NCI-H82 treated with DMSO at 0.1 percent for 48 hours (cell line): ENCODE measurements around the gene CFAP74.

Experiments
- DNase-seq: peaks from one replicate; lab custom pipeline; 2025; ENCODE audit not compliant: unreplicated experiment; lab: John Stamatoyannopoulos, UW

The CFAP74 gene

DNA sequence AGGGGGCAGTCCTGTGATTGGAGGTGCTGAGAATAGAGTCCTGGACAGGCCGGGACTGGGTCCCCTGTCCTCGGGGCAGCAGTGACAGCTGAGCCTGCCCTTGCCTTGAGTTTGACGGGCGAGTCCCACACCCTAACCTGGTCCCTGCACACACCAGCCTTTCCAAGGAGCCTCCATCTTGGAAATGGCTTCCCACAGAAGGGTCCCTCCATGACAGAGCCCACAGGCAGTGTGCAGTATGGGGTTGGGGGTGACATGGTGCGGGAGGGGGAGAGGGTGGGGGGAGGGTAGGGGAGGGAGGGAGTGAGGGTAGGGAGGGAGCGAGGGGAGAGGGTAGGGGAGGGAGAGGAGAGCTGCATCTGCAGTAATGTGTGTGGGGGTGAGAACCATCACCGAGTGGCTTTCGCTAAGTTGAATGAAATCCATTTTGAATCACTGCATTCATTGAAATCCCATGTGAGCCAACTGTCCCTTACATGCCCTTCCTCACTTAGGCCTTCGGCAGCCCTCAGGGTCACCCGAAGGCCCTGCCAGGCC is 74.4 kb downstream of the CFAP74 start:
- DNase-seq: no peak

DNA sequence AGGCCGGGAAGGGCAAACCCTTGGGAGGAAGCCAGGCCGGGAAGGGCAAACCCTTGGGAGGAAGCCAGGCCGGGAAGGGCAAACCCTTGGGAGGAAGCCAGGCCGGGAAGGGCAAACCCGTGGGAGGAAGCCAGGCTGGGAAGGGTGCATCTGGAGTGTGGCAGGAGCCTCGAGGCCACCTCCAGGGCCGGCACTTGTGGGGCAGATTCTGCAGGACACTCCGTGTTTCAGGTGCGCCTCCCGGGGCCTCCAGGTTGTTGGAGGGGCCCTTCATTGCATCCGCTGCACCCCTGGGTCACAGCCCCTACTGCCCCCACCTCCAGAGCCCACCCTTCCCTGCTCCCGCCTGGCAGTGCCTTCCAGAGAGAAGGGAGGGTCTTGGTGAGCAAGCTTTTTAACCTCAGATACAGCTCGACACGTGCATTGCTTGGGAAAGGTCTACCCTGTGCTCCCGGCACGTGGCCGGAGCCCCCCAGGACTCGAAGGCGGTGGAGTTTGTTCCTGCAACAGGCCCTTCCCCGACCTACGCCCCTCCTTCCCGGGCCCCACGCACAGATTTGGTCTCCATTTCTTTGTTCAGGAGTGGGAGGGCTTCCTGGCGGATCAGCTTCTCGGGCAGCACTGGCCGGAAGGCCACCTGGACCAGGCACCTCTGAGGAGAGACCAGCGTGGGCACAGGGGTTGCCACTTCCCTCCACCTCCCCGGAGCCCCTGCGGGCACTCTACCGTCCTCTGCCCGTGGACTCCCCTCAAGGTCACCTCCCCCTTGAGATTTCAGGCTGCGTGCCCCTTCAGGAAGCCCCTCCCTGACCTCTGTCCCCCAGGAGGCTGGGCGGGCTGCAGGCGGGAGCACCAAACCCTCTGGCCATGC is 75.1 kb downstream of the CFAP74 start:
- no peak for DNase-seq

DNA sequence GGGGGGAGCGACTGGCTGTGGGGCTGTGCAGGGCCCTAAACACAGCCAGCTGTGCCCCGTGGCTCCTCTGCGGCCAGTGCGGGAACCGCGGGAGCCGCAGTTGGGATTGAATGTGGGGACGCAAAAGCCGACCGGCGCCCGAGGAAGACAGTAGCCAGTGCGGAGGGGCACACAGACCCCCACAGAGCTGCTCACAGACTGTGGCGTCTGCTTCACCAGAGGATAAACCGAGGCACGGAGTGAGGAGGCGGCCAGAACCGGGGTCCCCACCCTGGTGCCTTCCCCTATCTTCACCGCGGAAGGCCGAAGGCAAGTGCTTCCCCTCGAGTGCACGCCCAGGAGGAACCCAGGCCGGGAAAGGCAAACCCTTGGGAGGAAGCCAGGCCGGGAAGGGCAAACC is 75.8 kb downstream of the CFAP74 start:
- DNase-seq: no peak

DNA sequence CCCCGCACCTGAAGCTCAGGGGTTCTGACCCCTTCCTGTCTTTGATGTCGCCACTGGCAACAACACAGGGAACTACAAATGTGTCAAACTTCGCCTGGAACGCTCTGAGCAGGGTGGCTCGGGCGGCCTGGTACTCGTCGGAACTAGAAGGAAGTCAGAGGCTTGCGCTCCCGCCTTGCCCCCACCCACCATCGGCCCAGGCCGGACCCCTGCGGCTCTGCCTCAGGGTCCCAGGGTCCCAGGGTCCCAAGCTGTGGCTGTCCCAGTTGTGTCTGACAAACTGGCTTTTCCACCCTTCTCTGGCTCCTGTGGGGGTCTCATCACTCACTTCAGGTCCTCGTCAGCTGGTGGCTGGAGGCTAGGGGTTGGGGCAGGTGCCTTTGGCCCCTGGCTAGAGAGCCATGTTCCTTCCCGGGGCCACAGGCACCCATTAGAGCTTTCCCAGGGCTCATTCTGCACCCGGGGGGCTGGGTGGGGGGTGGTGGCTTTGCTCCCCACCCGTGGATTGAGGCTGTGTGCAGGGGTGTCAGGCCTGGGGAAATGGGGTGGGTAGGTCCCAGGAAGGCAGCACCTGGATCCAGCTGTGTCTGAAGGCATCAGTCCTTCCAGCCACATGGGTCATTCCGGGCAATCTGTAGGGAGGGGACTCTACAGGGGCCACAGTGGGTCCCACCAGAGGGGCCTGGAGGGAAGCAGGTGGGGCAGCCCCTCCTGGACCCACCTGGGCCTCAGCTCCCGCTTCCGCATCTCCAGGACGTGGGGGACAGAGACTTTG is 76.5 kb downstream of the CFAP74 start:
- no peak for DNase-seq

DNA sequence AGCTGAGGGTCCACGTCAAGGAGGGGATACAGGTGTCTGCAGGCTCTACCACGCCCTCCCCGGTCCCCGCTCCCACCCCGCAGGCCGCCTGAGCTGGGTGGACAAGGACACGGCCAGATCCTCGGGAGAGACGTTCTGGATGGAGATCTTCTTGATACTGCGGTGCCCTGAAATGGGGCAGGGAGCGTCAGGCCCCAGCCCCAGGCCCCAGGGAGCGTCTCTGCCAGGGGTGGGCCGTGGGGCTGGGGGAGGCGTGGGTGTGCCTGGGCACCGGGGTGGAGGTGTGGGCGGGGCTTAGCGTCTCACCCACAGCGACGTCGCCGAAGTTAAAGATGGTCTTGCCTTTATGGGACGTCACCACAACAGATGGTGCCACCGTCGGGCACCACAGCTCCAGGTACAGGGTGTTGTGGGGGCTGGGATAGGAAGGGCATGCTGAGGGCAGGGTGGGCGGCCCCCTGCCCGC is 77.2 kb downstream of the CFAP74 start:
- no peak for DNase-seq

DNA sequence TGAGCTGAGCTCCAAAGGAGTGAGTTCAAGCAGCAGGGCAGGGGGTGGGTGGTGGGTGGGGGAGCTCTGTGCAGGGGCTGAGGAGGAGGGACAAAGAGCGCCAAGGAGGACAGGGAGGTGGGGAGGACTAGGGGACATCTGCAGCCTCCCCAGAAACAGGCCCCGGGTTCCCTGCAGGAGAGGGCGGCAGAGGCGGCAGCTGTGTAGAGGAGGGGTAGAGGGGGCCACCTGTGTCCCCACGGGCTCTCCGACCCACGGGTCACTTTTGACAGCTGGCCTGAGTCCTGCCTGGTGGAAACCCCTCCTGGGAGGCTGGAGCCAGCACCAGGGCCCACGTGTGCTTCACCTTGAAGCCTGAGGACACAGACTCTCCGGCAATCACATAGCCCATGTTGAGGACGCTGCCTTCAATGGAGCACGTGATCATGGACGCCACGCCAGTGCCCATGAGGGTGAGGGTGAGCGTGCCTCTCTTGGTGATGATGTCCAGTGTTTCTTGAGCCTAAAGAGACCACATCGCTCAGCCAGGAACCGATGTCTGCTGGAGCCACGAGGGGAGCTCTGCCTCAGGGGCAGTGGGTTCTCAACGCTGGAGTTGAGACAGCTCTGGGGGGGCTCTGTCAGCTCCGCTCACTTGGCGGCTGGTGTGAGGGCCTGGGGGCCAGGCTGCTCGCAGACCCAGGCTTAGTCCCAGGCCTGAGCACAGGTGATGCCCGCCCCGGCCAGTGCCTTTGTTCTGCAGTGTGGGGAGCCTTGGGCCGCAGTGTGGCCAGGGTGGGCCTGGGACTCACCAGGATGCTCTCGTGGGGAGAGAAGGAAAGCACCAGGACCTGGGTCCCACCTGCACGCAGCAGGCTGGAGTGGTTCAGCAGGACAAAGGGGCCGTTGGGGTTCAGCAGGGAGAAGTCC is 77.9 kb downstream of the CFAP74 start:
- no peak for DNase-seq

DNA sequence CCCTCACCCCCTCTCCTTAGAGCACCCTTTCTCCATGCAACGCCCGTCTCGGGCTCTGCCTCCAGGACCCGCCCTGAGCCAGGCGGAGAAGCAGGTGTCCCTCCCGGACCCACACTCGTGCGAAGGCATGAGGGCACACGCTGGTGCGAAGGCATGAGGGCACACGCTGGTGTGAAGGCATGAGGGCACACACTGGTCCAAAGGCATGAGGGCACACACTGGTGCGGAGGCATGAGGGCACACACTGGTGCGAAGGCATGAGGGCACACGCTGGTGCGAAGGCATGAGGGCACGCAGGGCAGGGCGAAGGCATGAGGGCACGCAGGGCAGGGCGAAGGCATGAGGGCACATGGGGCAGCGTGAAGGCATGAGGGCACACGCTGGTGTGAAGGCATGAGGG is 78.7 kb downstream of the CFAP74 start:
- DNase-seq: no peak

DNA sequence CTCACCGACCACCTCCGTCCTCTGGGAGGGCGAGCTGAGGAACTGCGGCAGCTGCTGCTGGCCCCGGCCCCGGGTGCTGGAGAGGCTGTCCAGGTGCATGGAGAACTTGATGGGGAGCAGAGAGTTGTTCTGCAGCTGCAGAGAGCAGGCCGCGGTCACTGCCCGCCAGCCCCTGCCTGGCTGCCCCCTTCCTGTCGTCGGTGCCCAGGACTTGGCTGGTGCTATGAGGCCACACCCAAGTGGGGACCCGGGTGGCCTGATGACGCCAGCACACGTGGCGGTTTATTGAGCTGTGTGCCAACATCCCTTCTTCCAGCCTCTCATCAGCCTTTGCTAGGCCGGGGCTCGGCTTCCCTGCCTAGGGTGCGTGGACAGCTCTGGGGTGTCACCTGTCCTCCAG is 79.2 kb downstream of the CFAP74 start:
- DNase-seq: no peak

DNA sequence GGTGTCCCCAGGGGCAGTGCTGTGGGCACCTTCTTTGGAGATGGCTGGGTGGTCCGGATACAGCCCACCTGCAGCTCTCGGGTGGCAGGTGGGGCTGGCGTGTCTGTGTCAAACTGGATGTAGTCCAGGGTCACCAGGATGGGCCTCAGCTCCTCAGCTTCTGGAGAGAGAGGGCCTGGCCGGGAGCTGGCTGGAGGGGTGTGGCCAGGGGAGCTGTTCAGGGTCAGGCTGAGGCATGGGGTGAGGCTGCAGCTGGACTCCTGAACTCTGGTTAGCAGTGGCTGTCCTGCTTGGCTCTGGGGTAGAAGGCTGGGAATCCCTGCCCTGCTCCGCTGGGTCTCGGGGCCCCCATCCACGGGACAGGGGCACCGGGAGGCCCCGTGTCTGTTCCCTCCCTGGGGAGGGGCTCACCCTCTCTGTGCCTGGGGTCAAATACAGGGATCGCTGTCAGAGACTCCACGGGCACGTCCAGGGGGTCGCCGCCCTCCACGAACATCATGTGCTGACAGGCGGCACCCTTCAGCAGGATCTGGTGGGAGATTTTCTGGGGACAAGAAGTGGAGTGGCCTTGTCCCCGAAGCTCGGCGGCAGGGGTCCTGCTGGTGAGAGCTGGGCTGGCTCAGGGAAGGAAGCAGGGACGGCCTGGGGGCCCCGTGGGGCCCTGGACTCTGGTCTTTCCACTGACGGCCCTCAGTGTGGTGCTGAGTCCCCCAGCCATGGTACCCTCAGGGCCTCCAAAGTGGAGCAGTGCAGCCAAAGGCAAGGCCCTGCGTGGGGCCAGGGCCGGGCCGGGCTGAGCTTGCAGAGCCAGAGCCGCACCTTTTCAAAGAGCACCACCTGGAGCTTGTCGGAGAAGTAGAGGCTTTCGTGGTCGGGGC is 80.4 kb downstream of the CFAP74 start:
- no peak for DNase-seq

DNA sequence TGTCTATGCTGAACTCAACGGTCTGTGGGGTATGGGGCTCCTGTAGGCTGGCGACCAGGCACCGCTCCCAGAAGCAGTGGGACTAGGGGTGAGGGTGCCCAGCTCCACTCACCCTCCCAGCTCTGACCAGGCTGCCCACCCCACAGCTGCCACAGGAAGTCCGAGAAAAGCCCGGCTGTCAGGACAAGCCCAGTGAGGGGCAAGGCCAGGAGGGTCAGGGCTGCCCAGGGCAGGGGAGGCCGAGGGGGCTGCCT is 81.0 kb downstream of the CFAP74 start:
- DNase-seq: no peak

DNA sequence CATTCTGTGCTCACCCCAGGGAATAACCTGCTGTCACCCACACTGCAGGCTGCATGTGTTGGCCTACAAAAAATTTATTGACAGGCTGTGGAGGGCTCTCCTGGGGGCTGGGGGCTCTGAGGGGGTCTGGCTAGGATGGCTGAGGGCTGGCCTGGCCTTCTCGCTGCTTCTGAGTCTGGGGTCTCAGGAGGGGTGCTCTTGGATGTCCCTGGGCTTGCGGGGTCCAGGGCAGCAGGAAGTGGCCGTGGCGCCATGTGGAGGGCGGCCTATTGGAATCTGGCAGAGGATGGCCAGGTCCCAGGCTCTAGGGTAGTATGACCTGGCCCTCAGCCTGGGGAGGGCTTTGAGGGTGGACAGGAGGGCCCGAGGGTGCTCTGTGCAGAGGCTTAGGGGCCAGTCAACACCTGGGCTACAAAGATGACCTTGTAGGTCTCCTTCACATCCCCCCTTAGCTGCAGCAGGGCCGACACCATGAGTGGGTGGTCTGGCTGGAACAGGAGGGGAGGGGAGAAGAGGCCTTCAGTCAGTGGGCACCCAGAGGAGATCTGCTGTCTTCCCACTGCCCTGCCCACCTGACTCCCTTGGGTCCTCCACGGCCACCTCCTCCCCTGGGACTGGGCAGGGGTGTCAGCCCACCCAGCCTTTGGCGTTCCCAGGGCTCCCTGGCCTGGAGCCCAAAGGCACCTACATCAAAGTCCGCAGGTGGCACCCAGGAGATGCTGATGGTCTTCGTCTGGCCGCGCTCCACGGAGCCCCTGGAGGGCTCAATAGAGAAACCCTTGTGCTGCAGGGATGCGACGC is 81.5 kb downstream of the CFAP74 start:
- no peak for DNase-seq

DNA sequence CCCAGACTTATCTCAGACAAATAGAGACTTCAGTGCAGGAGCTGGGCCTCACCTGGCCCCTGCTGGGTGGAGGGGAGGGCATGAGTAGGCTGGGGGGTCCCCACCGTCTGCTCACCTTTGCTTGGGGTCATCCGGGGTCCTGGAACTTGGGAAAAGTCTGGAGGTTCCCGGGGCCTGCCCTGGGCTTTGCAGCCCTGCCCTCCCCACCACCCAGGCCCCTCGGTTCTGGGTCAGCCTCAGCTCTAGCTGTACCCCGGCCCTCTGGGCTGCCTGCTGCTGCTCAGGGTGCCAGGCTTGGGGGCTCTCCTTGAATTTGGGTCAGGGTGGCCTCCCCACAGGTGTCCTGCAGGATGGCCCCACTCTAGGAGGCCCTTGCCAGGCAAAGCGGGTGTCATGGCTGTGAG is 82.1 kb downstream of the CFAP74 start:
- no peak for DNase-seq

DNA sequence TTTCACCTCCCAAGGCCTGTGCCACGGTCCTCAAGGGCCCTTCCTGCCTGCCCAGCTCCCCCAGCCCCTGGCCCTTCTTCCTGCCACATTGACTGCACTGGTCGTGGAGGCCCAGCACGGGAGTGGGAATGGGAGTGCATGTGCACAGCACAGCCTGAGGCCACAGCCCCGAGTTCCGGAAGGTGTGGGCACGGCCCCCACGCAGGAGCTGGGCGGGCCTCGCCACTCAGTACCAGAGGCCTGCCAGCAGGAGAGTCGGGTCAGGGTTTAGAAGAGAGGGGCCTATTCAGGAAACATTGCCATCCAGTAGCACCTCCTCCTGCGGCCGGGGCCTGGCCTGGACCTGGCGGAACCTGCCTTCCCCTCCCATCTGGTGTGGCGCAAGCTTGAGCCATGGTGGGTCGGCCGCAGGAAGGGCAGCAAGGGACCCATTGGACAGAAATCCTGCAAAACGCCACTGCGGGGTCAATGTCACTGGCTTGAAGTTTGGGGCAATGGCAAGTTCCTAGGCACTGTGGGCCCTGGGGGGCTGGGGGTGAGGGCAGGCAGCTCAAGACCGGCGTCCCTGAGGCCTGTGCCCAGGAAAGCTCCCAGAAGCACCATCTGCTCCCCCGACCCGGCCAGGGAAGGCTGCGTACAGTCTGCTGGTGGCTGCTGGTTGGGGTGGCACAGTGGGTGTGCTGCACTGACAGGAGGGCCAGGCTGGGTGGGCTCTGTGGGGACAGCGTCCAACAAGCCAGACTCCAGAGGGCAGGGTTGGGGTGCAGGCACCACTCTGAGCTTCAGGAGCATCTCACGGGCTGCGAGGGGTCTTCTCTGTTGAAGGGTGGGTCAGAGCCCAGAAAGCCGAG is 82.8 kb downstream of the CFAP74 start:
- no peak for DNase-seq

DNA sequence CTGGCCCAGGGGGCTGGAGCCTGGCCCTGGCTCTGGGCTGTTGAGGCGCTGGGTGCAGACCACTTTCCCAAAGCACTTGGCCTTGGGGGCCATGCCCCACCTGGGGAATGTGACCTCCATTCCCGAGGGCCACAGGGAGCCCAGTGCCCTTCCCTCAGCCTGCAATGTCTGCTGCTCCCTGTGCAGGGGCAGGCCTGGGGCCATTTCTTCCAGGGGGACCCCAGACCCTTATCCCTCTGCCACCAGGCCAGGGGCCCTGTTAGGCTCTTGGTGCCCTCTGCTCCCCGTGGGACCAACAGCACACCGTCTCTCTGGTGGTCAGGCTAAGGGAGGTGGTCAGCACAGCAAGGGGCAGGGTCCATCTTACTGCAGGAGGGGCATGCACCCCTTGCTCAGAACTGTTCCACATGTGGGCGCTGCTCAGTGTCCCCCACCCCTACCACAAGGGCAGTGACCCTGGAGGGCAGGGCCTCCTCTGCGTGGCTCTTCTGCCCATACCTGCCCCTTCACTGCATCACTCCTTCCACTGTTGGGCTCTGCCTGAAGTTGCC is 83.5 kb downstream of the CFAP74 start:
- no peak for DNase-seq

DNA sequence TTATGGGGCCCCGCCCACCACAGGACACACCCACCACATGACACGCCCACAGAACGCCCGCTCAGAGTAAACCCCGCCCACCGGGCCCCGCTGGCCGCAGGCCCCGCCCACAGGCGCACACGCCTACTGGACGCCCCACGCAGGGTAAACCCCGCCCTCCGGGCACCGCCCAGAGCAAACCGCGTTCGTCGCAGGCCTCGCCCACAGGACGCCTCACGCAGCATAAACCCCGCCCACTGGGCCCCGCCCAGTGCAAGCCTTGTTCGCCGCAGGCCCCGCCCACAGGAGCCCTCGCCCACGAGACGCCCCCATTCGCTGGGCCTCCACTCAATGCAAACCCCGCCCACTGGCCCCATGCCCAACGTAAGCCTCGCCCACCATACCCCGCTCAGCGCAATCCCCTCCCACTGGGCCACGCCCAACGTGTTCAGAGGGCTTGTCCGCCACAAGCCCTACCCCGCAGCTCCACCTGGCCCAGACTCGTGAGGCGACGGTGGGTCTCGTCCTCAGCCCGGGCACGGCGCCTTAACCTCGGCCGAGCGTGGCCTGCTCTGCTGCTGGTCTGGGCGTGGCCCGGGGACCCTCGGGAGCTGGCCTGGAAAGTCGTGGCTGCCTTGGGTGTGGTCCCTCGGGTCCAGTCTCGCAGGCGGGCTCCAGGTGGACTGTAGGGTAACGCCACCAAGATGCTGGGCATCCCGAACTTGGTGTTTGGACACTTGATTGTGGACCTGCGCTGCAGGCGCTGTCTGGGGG is 84.1 kb downstream of the CFAP74 start:
- peak; percentile 93 for DNase-seq

DNA sequence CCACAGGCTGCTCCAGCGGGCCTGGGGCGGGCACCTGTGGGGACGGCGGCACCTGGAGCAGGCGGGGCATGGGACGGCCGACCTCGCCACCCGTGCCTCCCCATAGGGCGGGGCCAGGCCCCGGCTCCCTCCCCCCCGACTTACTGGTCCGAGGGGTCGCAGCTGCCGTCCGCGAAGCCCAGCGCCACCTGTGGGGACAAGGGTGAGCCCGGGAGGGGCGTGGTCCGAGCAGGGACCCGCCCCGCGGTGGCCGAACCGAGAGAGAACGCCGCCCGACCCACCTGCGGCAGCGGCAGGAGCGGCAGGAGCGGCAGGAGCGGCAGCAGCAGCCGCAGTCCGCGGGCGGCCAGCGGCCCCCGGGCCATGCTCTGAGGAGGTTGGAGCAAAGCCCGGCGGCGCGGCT is 84.7 kb downstream of the CFAP74 start, which contains the start of gene TMEM52:
Gene TMEM52, minus strand, starts transcription at position 379 of the 403 bp plus-strand sequence. Its CDS starts 14 bp downstream, at position 365.
- DNase-seq: no peak
